K562 (cell line): ENCODE results near the gene VPS13D. TPM values are rescaled to one million over a fixed set of nuclear protein-coding genes. Genes with fewer than 3 reads are reported as not detected.

Source experiments
- BACH1 ChIP-seq: fragments of 200-800 bp; sonication (Bioruptor generic); IDR thresholded peaks from 2 replicates; pipeline ENCODE4 v1.6.1; 2016; ENCODE audit warnings: missing genetic modification characterization, missing compliant biosample characterization
- DMBX1 ChIP-seq: fragments of 250-450 bp; sonication (Bioruptor Pico); IDR thresholded peaks from 2 replicates; pipeline ENCODE4 v1.8.0; 2022; ENCODE audit warnings: inconsistent platforms, mild to moderate bottlenecking, moderate library complexity, borderline replicate concordance
- MTA1 ChIP-seq: fragments of 450-650 bp; IDR thresholded peaks from 2 replicates; pipeline ENCODE4 v1.6.1; 2017; ENCODE audit warnings: borderline replicate concordance
- PURB ChIP-seq: sonication (generic); formaldehyde crosslinking; IDR thresholded peaks from 2 replicates; pipeline ENCODE4 v1.9.0; 2021; ENCODE audit warnings: low read depth, mild to moderate bottlenecking, missing genetic modification reagents
- TOE1 ChIP-seq, 2 experiments: fragments of 450-650 bp in 1 of 2; sonication (generic) in 1 of 2; formaldehyde crosslinking in 1 of 2; IDR thresholded peaks; 2 replicates each; pipeline versions ENCODE4 v1.7.1 to v1.8.0; 2016 to 2022; ENCODE audit warnings: borderline replicate concordance in 2 of 2, mild to moderate bottlenecking in 2 of 2, antibody characterized with exemption in 1 of 2, inconsistent platforms in 1 of 2, low read depth in 1 of 2, missing genetic modification reagents in 1 of 2, moderate library complexity in 1 of 2
- polyA plus RNA-seq, 8 experiments: library from polyadenylated mRNA; depleted of rRNA in 4 of 8; stranded (reverse) in 5 of 8; unstranded in 3 of 8; fragments of >200 nt; fragmentation: Nextera tagmentation in 2 of 8; fragmentation: Illumina TruSeq in 1 of 8; extraction: Ambion mirVana in 2 of 8; extraction: Trizol in 1 of 8; gene quantifications; 2 replicates each; pipeline versions ENCODE4 v1.2.1 to v1.2.3, GENCODE V29; 2011 to 2014; ENCODE audit warnings: inconsistent platforms in 1 of 8, missing spikeins in 1 of 8
- total RNA-seq, 7 experiments: library from RNA; depleted of rRNA in 6 of 7; stranded (reverse); fragments of >200 nt in 6 of 7; fragmentation: Illumina TruSeq in 2 of 7; extraction: Trizol in 2 of 7; gene quantifications; 2 replicates each; pipeline versions ENCODE4 v1.2.1 to v1.2.3, GENCODE V29; 2011 to 2021; ENCODE audit warnings: low replicate concordance in 1 of 7
- TF ChIP-seq, protein P1 (sequence below), 2 experiments: fragments of 450-650 bp in 1 of 2; sonication (generic) in 1 of 2; formaldehyde crosslinking in 1 of 2; IDR thresholded peaks; 2 replicates each; pipeline versions ENCODE4 v1.7.1 to v1.9.0; 2016 to 2022; ENCODE audit warnings: inconsistent platforms in 1 of 2, mild to moderate bottlenecking in 1 of 2, missing genetic modification reagents in 1 of 2
- TF ChIP-seq, protein P2 (sequence below): sonication (generic); formaldehyde crosslinking; IDR thresholded peaks from 2 replicates; pipeline ENCODE4 v1.8.0; 2022; ENCODE audit warnings: mild to moderate bottlenecking, missing genetic modification reagents
- TF ChIP-seq, protein P3 (sequence below): IDR thresholded peaks from 2 replicates; pipeline ENCODE4 v1.6.1; 2011; ENCODE audit warnings: borderline replicate concordance, low read depth, mild to moderate bottlenecking, moderate library complexity, low read length; ENCODE audit not compliant: insufficient read depth, poor library complexity, severe bottlenecking
- TF ChIP-seq, protein P4 (sequence below): fragments of 250-450 bp; sonication (Bioruptor Pico); IDR thresholded peaks from 2 replicates; pipeline ENCODE4 v1.5.0; 2021

The VPS13D gene
- total and polyA plus RNA-seq, 9 of the 15 experiments (the other 6 are each of a cell fraction or from before 2014, with no cell fraction given): 6.1 to 51.5 (median 38.5) TPM

DNA sequence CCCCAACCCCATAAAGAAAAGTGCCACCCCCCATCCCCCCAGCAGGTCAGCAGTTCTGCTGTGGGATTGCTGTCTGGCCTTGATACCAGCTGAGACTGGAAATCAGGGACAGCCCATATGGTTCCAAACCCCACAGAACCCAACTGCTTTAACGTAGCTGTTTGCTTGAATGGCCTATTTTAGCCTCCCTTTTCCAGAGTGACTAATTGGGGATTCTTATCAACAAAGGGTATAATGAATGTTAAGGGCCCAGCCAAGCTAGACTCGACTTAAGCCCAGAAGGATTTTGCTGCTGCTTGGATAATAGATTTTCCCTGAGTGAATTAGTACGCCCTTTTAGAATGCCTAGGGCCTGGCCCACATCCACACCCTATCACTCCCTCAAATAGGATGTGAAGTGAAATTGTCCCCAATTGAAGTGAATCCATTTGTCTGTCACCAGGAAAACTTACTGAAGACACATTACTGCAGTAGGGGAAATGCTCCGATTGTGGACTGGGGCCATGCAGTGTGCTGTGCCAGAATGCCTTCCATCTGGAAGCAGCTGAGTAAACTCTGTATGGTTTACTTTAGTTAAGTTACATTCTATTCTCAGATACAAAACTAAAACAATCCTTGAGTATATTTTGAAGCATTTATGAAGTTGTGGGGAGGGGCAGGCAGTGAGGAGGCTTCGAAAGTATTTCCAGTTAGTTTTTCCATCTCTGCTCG, 231.2 kb downstream of the VPS13D start (continued):
- TF ChIP-seq, protein P1, sequence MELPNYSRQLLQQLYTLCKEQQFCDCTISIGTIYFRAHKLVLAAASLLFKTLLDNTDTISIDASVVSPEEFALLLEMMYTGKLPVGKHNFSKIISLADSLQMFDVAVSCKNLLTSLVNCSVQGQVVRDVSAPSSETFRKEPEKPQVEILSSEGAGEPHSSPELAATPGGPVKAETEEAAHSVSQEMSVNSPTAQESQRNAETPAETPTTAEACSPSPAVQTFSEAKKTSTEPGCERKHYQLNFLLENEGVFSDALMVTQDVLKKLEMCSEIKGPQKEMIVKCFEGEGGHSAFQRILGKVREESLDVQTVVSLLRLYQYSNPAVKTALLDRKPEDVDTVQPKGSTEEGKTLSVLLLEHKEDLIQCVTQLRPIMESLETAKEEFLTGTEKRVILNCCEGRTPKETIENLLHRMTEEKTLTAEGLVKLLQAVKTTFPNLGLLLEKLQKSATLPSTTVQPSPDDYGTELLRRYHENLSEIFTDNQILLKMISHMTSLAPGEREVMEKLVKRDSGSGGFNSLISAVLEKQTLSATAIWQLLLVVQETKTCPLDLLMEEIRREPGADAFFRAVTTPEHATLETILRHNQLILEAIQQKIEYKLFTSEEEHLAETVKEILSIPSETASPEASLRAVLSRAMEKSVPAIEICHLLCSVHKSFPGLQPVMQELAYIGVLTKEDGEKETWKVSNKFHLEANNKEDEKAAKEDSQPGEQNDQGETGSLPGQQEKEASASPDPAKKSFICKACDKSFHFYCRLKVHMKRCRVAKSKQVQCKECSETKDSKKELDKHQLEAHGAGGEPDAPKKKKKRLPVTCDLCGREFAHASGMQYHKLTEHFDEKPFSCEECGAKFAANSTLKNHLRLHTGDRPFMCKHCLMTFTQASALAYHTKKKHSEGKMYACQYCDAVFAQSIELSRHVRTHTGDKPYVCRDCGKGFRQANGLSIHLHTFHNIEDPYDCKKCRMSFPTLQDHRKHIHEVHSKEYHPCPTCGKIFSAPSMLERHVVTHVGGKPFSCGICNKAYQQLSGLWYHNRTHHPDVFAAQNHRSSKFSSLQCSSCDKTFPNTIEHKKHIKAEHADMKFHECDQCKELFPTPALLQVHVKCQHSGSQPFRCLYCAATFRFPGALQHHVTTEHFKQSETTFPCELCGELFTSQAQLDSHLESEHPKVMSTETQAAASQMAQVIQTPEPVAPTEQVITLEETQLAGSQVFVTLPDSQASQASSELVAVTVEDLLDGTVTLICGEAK (IDR thresholded peaks at IDR 0.05): no peak
- TF ChIP-seq, protein P1 (CRISPR knock-in tag; IDR thresholded peaks at IDR 0.05): no peak
- TF ChIP-seq, protein P2, sequence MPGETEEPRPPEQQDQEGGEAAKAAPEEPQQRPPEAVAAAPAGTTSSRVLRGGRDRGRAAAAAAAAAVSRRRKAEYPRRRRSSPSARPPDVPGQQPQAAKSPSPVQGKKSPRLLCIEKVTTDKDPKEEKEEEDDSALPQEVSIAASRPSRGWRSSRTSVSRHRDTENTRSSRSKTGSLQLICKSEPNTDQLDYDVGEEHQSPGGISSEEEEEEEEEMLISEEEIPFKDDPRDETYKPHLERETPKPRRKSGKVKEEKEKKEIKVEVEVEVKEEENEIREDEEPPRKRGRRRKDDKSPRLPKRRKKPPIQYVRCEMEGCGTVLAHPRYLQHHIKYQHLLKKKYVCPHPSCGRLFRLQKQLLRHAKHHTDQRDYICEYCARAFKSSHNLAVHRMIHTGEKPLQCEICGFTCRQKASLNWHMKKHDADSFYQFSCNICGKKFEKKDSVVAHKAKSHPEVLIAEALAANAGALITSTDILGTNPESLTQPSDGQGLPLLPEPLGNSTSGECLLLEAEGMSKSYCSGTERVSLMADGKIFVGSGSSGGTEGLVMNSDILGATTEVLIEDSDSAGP (CRISPR knock-in tag): no peak
- TF ChIP-seq MTA1: no peak
- TF ChIP-seq, protein P3, sequence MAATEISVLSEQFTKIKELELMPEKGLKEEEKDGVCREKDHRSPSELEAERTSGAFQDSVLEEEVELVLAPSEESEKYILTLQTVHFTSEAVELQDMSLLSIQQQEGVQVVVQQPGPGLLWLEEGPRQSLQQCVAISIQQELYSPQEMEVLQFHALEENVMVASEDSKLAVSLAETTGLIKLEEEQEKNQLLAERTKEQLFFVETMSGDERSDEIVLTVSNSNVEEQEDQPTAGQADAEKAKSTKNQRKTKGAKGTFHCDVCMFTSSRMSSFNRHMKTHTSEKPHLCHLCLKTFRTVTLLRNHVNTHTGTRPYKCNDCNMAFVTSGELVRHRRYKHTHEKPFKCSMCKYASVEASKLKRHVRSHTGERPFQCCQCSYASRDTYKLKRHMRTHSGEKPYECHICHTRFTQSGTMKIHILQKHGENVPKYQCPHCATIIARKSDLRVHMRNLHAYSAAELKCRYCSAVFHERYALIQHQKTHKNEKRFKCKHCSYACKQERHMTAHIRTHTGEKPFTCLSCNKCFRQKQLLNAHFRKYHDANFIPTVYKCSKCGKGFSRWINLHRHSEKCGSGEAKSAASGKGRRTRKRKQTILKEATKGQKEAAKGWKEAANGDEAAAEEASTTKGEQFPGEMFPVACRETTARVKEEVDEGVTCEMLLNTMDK: no peak
- TF ChIP-seq BACH1 (tag): no peak
- TF ChIP-seq, protein P4, sequence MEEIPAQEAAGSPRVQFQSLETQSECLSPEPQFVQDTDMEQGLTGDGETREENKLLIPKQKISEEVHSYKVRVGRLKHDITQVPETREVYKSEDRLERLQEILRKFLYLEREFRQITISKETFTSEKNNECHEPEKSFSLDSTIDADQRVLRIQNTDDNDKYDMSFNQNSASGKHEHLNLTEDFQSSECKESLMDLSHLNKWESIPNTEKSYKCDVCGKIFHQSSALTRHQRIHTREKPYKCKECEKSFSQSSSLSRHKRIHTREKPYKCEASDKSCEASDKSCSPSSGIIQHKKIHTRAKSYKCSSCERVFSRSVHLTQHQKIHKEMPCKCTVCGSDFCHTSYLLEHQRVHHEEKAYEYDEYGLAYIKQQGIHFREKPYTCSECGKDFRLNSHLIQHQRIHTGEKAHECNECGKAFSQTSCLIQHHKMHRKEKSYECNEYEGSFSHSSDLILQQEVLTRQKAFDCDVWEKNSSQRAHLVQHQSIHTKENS: no peak
- no peak for TF ChIP-seq TOE1 (IDR thresholded peaks at IDR 0.05; ENCODE audit: borderline replicate concordance)
- TF ChIP-seq TOE1 (CRISPR knock-in tag; IDR thresholded peaks at IDR 0.05; ENCODE audit: borderline replicate concordance, low read depth): no peak
- TF ChIP-seq PURB (CRISPR knock-in tag): no peak
- peak; percentile 75; the same call in 1 of the 2 replicates for TF ChIP-seq DMBX1 (CRISPR knock-in tag)
